Measurements from ENCODE around the gene MOB3B. TPM values are rescaled to one million over a fixed set of nuclear protein-coding genes. Genes with fewer than 3 reads are reported as not detected.

MOB3B gene
- polyA plus RNA-seq, 3 donors = 22.6 to 25.6 (median 25.5) TPM

GRCh38 chr9:27495480-27496134 lies 34.0 kb downstream of the MOB3B start:
- DNase-seq (ENCODE audit: extremely low read depth in 1 of 11, low read depth in 9 of 11, low spot score in 4 of 11) = no peak

GRCh38 chr9:27491154-27491553 lies 38.5 kb downstream of the MOB3B start:
- peak in 1 of 11 donors; percentile 27 for DNase-seq (ENCODE audit: extremely low read depth in 1 of 11, low read depth in 9 of 11, low spot score in 4 of 11)

DNA sequence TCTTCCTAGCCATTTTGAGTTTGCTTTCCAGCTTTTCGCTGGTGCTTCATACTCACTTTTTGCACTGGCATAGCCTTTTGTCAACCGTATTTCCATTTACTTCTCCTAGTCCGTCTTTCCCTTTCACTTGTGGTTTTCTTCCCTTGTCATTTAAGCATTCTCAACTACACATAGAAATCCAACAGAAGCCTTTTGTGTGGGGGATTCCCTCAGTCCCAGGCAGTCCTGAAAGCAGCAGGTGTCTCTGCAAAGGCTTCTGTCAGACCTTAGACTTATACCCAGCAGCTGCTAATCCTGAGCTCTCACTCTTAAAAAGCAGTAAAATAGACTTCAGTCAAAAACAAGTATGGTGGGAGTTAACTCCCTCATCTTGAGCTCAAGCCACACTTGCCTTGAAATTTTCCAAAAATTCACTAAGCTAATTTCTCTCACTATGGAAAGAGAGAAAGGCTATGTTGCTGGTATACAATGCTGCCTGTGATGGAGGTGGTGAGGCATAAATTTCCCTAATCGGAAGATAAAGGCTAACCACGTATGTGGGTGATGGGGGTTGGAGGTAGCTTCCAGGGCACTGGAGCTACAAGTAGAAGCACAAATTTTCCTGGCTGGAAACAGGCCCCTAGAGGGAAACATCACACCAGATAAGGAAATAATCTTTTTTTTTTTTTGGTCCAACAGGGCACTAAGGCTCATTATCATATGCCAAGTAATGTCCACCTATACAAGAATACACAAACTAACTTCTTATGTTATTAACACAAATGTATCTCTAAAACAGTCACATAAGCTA lies 40.3 kb downstream of the MOB3B start:
- DNase-seq (ENCODE audit: extremely low read depth in 1 of 11, low read depth in 9 of 11, low spot score in 4 of 11) = no peak

DNA sequence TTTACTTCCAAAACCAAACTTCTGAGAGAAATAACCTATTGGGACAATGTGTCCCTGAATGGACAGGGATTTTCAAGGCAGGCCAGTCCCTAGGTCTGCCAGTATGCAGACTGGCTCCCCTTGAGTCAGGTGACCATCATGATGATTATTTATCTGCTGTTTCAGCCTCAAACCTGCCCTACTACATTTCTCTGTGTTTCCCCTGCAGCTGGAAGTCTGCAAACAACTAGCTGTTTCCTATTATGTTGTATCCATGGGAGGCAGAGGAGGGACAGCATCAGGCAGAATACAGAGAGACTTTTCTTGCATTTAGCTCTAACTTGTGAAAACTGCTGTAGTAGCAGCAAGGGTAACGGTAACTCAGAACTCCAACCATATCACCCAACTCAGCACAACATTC lies 41.7 kb downstream of the MOB3B start:
- DNase-seq (ENCODE audit: extremely low read depth in 1 of 11, low read depth in 9 of 11, low spot score in 4 of 11) = no peak

DNA sequence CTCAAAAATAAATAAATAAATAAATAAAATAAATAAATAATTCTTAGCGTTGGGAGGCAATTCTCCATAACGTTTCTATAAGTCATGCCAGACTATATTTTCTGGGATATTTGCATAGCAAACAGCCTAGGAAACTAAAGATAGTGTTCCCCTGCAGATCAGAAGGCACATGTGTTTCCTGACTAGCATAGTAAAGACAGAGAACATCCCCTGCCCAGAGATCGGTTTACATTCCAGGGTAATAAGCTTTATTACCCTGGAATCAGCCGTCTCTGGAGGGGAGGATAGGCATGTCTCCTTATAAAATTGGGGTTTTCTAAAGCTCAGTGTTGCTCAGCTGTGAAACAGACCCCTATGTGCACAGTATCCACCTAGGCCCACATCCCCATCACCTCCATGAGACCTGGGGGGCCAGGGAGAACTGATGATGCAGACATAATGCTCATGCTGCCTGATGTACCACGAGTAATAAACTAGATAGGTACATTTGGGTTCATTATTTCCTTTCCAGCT lies 42.4 kb downstream of the MOB3B start:
- no peak for DNase-seq (ENCODE audit: extremely low read depth in 1 of 11, low read depth in 9 of 11, low spot score in 4 of 11)

GRCh38 chr9:27485158-27485557 lies 44.5 kb downstream of the MOB3B start:
- DNase-seq (ENCODE audit: extremely low read depth in 1 of 11, low read depth in 9 of 11, low spot score in 4 of 11) = no peak

- DNase-seq (ENCODE audit: extremely low read depth in 1 of 11, low read depth in 9 of 11, low spot score in 4 of 11) = no peak
Measured at GRCh38 chr9:27483576-27483975, 46.0 kb downstream of the MOB3B start.

- no peak for DNase-seq (ENCODE audit: extremely low read depth in 1 of 11, low read depth in 9 of 11, low spot score in 4 of 11)
Measured at GRCh38 chr9:27482709-27483108, 46.9 kb downstream of the MOB3B start.

- no peak for DNase-seq (ENCODE audit: extremely low read depth in 1 of 11, low read depth in 9 of 11, low spot score in 4 of 11)
Measured at GRCh38 chr9:27478322-27478721, 51.3 kb downstream of the MOB3B start.

GRCh38 chr9:27476870-27477515 lies 52.6 kb downstream of the MOB3B start:
- DNase-seq (ENCODE audit: extremely low read depth in 1 of 11, low read depth in 9 of 11, low spot score in 4 of 11) = no peak

GRCh38 chr9:27475057-27475595 lies 54.5 kb downstream of the MOB3B start:
- no peak for DNase-seq (ENCODE audit: extremely low read depth in 1 of 11, low read depth in 9 of 11, low spot score in 4 of 11)

DNA sequence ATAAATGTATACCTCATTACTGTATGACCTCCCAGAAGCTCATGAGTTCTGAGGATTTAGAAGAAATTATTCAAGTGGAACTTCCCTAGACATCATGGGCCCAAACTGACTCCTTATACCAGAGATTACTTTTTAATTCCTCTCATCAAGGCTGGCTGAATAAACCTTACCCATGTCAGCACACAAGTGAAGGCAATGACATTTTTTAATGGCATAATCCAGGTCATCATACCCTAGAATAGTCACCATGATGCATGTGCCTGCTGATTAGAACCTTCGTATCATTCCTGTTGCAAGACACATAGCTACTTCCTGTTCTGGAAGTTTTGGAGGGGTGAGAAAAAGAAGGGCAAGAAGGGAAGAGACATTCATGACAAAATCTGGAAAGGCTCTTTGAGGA lies 55.3 kb downstream of the MOB3B start:
- no peak for DNase-seq (ENCODE audit: extremely low read depth in 1 of 11, low read depth in 9 of 11, low spot score in 4 of 11)

- no peak for DNase-seq (ENCODE audit: extremely low read depth in 1 of 11, low read depth in 9 of 11, low spot score in 4 of 11)
Measured at GRCh38 chr9:27473111-27473529, 56.5 kb downstream of the MOB3B start.

DNA sequence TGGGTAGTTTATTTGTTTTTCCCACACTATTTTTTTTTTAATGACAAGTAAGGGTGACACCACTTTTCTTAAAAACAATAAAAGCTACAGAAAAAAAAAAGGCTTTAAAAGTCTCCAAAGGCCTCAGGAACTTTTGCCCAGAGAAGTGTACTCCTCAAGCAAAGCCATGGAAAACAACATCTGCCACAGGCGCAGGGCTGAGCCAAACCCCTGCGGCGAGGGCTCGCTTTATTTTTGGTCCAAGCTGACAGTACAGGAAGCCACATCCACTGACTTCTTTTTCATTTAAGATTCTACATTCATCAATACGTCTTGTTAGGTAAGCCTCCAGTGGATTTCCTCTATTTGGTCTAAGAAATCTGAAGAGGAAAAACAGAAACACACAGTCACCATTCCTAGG lies 57.4 kb downstream of the MOB3B start:
- DNase-seq (ENCODE audit: extremely low read depth in 1 of 11, low read depth in 9 of 11, low spot score in 4 of 11) = no peak

GRCh38 chr9:27471789-27472188 lies 57.8 kb downstream of the MOB3B start:
- DNase-seq (ENCODE audit: extremely low read depth in 1 of 11, low read depth in 9 of 11, low spot score in 4 of 11) = no peak

DNA sequence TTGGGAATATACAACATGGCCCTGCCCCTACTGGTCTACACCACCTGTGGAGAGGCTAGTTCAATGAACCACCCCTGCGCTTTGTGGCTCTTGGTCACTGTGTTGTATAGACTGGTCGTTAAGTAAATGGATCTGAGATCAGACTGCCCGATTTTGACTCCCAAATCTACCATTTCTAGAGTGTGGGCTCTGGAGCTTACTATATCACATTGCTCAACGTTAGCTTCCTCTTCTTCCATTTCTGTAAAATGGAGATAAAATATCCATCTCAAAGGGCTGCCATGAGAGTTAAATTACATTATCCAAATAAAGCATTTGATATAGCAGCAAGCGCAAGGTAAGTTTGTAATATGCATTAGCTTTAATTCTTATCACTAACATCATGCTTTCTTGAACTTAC lies 58.2 kb downstream of the MOB3B start:
- DNase-seq (ENCODE audit: extremely low read depth in 1 of 11, low read depth in 9 of 11, low spot score in 4 of 11) = no peak

DNA sequence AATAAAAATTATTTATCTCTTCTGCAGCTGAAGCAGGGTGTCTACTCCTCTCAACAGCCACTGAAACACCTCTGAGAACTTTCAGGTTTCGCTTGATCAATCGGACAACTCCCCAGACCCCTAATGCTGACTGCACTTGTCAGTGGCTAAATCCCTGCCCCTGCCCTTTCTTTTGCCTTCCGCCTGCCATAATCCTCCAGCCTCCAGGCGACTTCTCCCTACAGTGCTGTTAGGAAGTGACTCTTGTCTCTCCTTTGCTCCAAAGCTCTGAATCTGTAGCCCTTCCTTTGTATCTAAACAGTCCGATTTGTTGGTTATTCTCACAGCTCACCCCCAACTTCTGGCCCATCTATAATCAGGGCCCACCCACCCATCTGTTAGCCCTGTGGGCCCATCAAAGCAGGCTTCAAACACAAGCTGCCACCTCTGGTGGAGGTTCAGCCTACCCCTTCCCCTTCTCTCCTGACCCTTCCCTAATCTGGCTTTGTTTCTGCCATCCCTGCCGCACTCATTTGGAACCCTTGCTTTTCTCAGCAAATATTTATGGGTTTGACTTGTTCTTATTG lies 59.2 kb downstream of the MOB3B start:
- DNase-seq (ENCODE audit: extremely low read depth in 1 of 11, low read depth in 9 of 11, low spot score in 4 of 11) = no peak

- no peak for DNase-seq (ENCODE audit: extremely low read depth in 1 of 11, low read depth in 9 of 11, low spot score in 4 of 11)
Measured at GRCh38 chr9:27469550-27469949, 60.1 kb downstream of the MOB3B start.

GRCh38 chr9:27468462-27469110 lies 61.0 kb downstream of the MOB3B start:
- DNase-seq (ENCODE audit: extremely low read depth in 1 of 11, low read depth in 9 of 11, low spot score in 4 of 11) = no peak
